Fibroblast of peridontal ligament (primary cell): ENCODE measurements around the gene OLIG1.

Experiments used
- DNase-seq: peaks from one replicate; pipeline ENCODE4 v3.0.0-alpha.2; 2010; ENCODE audit errors: extremely low read depth

OLIG1 gene

GRCh38 chr21:33031152-33031911 is 38.6 kb upstream of the OLIG1 start:
- no peak for DNase-seq

- DNase-seq, result no peak
These were observed 37.4 kb upstream of the OLIG1 start for GRCh38 chr21:33032434-33033047.

GRCh38 chr21:33033094-33033951 is 36.6 kb upstream of the OLIG1 start:
- DNase-seq, result no peak

GRCh38 chr21:33033961-33034413 is 36.0 kb upstream of the OLIG1 start:
- no peak for DNase-seq

GRCh38 chr21:33035147-33035546 is 34.8 kb upstream of the OLIG1 start:
- no peak for DNase-seq

- no peak for DNase-seq
These were observed 33.3 kb upstream of the OLIG1 start for GRCh38 chr21:33036430-33037162.

- DNase-seq, result no peak
These were observed 32.4 kb upstream of the OLIG1 start for GRCh38 chr21:33037501-33037900.

- DNase-seq, result no peak
These were observed 30.4 kb upstream of the OLIG1 start for GRCh38 chr21:33039536-33039935.

GRCh38 chr21:33040215-33040614 is 29.7 kb upstream of the OLIG1 start:
- no peak for DNase-seq

- no peak for DNase-seq
These were observed 28.0 kb upstream of the OLIG1 start for GRCh38 chr21:33041981-33042380.

GRCh38 chr21:33042812-33043211 is 27.1 kb upstream of the OLIG1 start:
- DNase-seq, result peak; percentile 25

- no peak for DNase-seq
These were observed 23.5 kb upstream of the OLIG1 start for GRCh38 chr21:33046455-33046854.

- DNase-seq, result no peak
These were observed 22.7 kb upstream of the OLIG1 start for GRCh38 chr21:33047231-33047630.

- DNase-seq, result no peak
These were observed 18.0 kb upstream of the OLIG1 start for GRCh38 chr21:33051925-33052324.

- no peak for DNase-seq
These were observed 16.0 kb upstream of the OLIG1 start for GRCh38 chr21:33053951-33054350.

GRCh38 chr21:33055991-33056390 is 13.9 kb upstream of the OLIG1 start:
- DNase-seq, result no peak

GRCh38 chr21:33057385-33057940 is 12.5 kb upstream of the OLIG1 start:
- no peak for DNase-seq

- no peak for DNase-seq
These were observed 11.4 kb upstream of the OLIG1 start for GRCh38 chr21:33058527-33058926.

GRCh38 chr21:33058957-33059356 is 11.0 kb upstream of the OLIG1 start:
- no peak for DNase-seq

- no peak for DNase-seq
These were observed 10.5 kb upstream of the OLIG1 start for GRCh38 chr21:33059380-33059841.

GRCh38 chr21:33061233-33061632 is 8.7 kb upstream of the OLIG1 start:
- no peak for DNase-seq
